ENCODE data around the gene DNAJC25.

DNA sequence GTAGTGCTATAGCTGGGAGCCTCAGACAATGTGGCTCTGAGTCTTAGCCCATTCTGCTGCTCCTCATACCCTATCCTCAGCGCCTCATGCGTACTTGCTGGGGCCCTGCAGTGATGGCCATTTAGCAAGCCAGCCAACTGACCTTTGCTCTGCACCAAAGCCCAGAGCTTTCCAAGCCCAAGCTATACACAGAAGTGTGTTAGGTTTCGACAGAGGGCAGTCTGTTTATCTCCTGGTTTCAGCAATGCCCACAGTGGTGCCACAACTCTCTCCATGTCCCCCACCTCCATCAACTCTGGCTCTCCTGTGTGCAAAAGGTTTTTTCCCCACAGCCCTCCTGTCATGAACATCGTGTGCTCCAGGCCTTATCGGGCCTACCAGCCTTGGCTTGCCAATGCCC is 47.2 kb downstream of the DNAJC25 start:
- TF ChIP-seq SRF (IDR thresholded peaks at IDR 0.05; ENCODE audit: low read depth, low read length) (no peak), POLR2A (IDR thresholded peaks at IDR 0.05; ENCODE audit: control extremely low read depth in 1 of 2, low read depth in 2 of 2, low read length in 2 of 2) (no peak), EP300 (IDR thresholded peaks at IDR 0.05; ENCODE audit: borderline replicate concordance in 1 of 2, low read depth in 2 of 2, low read length in 2 of 2) (no peak), POLR2AphosphoS5 (IDR thresholded peaks at IDR 0.05; ENCODE audit: low read depth, low read length) (no peak), MAFK (IDR thresholded peaks at IDR 0.05; ENCODE audit: low read depth, low read length) (no peak), CHD2 (IDR thresholded peaks at IDR 0.05; ENCODE audit: low read length) (no peak), RAD21 (IDR thresholded peaks at IDR 0.05 in 1 of 2, conservative IDR thresholded peaks at IDR 0.05 in 1 of 2; ENCODE audit: low read depth in 2 of 2, low read length in 2 of 2) (no peak), CEBPB (IDR thresholded peaks at IDR 0.05; ENCODE audit: low read depth, low read length) (no peak), SP1 (IDR thresholded peaks at IDR 0.05; ENCODE audit: low read depth, low read length) (no peak), KDM1A (IDR thresholded peaks at IDR 0.05; ENCODE audit: borderline replicate concordance, low read length) (no peak)
- TF ChIP-seq, protein P1, sequence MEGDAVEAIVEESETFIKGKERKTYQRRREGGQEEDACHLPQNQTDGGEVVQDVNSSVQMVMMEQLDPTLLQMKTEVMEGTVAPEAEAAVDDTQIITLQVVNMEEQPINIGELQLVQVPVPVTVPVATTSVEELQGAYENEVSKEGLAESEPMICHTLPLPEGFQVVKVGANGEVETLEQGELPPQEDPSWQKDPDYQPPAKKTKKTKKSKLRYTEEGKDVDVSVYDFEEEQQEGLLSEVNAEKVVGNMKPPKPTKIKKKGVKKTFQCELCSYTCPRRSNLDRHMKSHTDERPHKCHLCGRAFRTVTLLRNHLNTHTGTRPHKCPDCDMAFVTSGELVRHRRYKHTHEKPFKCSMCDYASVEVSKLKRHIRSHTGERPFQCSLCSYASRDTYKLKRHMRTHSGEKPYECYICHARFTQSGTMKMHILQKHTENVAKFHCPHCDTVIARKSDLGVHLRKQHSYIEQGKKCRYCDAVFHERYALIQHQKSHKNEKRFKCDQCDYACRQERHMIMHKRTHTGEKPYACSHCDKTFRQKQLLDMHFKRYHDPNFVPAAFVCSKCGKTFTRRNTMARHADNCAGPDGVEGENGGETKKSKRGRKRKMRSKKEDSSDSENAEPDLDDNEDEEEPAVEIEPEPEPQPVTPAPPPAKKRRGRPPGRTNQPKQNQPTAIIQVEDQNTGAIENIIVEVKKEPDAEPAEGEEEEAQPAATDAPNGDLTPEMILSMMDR (IDR thresholded peaks at IDR 0.05; ENCODE audit: control extremely low read depth in 1 of 3, insufficient read depth in 1 of 3, low read depth in 1 of 3, low read length in 3 of 3) = no peak
